Gastrocnemius medialis (tissue), 4 donors: ENCODE results near the gene LRRC49.

Source experiments
- CTCF ChIP-seq, 5 experiments: fragments of 450-650 bp in 3 of 5; fragments of 200-600 bp in 2 of 5; sonication (generic) in 2 of 5; IDR thresholded peaks in 4 of 5; conservative IDR thresholded peaks in 1 of 5; 1 replicate in 4 of 5; 2 replicates in 1 of 5; pipeline ENCODE4 v1.5.1; 2016 to 2019; ENCODE audit warnings: antibody characterized with exemption in 5 of 5, mild to moderate bottlenecking in 3 of 5, moderate library complexity in 3 of 5
- POLR2A ChIP-seq, 2 donors: fragments of 450-650 bp; IDR thresholded peaks; one replicate each; pipeline ENCODE4 v1.6.1; 2017; ENCODE audit warnings: antibody characterized with exemption in 2 of 2, mild to moderate bottlenecking in 2 of 2, moderate library complexity in 2 of 2

DNA sequence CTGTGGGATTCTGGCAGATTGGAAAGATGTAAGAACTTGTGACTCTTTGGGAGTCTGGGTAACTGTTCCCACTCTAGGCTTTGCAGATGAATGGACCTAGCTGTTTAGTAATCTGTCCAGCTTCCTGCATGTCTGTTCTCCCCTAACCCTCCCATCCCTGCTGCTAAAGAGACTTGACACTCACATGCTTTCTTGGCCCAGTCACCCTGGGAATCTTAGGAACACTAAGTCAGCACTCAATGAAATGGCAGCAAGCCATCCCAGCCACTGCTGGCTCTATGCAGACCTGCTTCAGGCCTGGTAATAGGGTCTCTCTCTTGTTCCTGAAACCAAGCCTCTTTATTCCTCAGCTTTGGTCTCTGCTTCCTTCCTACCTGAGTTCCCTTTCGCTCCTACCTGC lies 158.9 kb downstream of the LRRC49 start:
- TF ChIP-seq CTCF (IDR thresholded peaks at IDR 0.05 in 4 of 5, conservative IDR thresholded peaks at IDR 0.05 in 1 of 5): no peak
- TF ChIP-seq POLR2A (IDR thresholded peaks at IDR 0.05): no peak
